Dedifferentiated amniotic fluid mesenchymal stem cell (primary cell): Measurements from ENCODE around the gene MSANTD1.

Source experiments
- DNase-seq: peaks from one replicate; pipeline ENCODE4 v3.0.0-alpha.2; 2016; ENCODE audit errors: extremely low spot score

MSANTD1 gene

GRCh38 chr4:3215733-3216132 is 33.2 kb upstream of the MSANTD1 start:
- DNase-seq, result no peak

GRCh38 chr4:3217266-3217665 is 31.7 kb upstream of the MSANTD1 start:
- DNase-seq, result no peak

- DNase-seq, result no peak
Observed at GRCh38 chr4:3217771-3218170, 31.2 kb upstream of the MSANTD1 start.

GRCh38 chr4:3218824-3219760 is 29.9 kb upstream of the MSANTD1 start:
- no peak for DNase-seq

GRCh38 chr4:3219761-3220475 is 29.0 kb upstream of the MSANTD1 start:
- DNase-seq, result no peak

- DNase-seq, result no peak
Observed at GRCh38 chr4:3220476-3221183, 28.3 kb upstream of the MSANTD1 start.

- DNase-seq, result no peak
Observed at GRCh38 chr4:3221184-3221494, 27.8 kb upstream of the MSANTD1 start.

GRCh38 chr4:3221996-3222395 is 27.0 kb upstream of the MSANTD1 start:
- no peak for DNase-seq

- no peak for DNase-seq
Observed at GRCh38 chr4:3223346-3223745, 25.6 kb upstream of the MSANTD1 start.

- no peak for DNase-seq
Observed at GRCh38 chr4:3223956-3224748, 24.8 kb upstream of the MSANTD1 start.

- DNase-seq, result no peak
Observed at GRCh38 chr4:3225071-3225850, 23.7 kb upstream of the MSANTD1 start.

GRCh38 chr4:3225936-3226335 is 23.0 kb upstream of the MSANTD1 start:
- no peak for DNase-seq

- no peak for DNase-seq
Observed at GRCh38 chr4:3226467-3226866, 22.5 kb upstream of the MSANTD1 start.

GRCh38 chr4:3226944-3227343 is 22.0 kb upstream of the MSANTD1 start:
- no peak for DNase-seq

GRCh38 chr4:3227878-3228675 is 20.9 kb upstream of the MSANTD1 start:
- DNase-seq, result no peak

GRCh38 chr4:3228881-3229280 is 20.1 kb upstream of the MSANTD1 start:
- DNase-seq, result no peak

GRCh38 chr4:3229328-3229727 is 19.6 kb upstream of the MSANTD1 start:
- no peak for DNase-seq

GRCh38 chr4:3229964-3230363 is 19.0 kb upstream of the MSANTD1 start:
- no peak for DNase-seq

- DNase-seq, result no peak
Observed at GRCh38 chr4:3231471-3231870, 17.5 kb upstream of the MSANTD1 start.

- no peak for DNase-seq
Observed at GRCh38 chr4:3232001-3232400, 17.0 kb upstream of the MSANTD1 start.
